Retinal pigment epithelial cell (primary cell): ENCODE results near the gene FAT2.

Experiments
- DNase-seq: peaks from one replicate; pipeline ENCODE4 v3.0.0-alpha.2; 2010; ENCODE audit warnings: low read depth
- H3K4me3 ChIP-seq: 2 replicates; pipeline ENCODE4 v1.5.1; 2011; ENCODE audit warnings: mild to moderate bottlenecking, low read length, control low read depth, moderate library complexity
- CTCF ChIP-seq: conservative IDR thresholded peaks from 2 replicates; pipeline ENCODE4 v1.5.1; 2011; ENCODE audit warnings: low read depth, low read length, control low read depth, inconsistent platforms

The FAT2 gene

GRCh38 chr5:151571270-151572173, 19.6 kb downstream of the FAT2 start:
- DNase-seq: no peak
- no peak overlapping the region for H3K4me3 ChIP-seq
- TF ChIP-seq CTCF: no peak

DNA sequence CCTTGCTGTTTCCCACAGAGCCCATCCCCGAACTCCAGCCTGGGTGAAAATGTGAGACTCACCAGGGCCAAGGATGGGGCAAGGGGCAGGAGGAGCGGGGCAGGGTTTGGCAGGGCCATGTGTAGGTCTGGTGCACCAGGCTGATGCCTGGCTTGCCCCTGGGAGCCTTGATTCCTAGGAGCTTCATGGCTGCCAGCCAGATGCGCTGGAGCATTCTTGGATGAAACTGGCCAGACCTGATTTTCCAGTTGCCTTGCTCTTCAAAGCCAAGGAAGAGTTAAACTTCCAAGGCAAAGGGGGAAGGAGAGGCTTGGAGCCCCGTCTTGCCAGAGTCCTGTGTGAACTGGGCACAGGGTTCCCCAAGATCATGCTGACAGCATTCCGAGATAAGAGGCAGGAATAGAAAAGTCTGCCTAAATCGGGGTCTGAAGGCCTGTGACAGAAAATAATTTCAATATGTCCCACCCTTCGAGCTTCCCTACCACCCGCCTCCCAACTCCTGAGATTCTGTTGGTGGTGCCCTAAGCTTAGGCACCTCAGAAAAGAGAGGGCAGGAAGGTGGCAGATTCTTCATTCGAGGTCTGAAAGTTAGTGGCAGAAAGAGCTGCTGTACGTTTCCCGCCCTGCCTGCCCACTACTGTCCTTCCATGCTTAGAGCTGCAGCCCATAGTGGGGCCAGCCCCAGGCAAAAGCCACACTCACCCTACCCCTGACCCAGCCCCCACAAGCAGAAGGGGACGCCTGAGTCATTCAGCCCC, 20.4 kb downstream of the FAT2 start:
- TF ChIP-seq CTCF: no peak
- no peak overlapping the region for H3K4me3 ChIP-seq

GRCh38 chr5:151570058-151570457, 21.1 kb downstream of the FAT2 start:
- no peak for DNase-seq
- H3K4me3 ChIP-seq: no peak overlapping the region
- TF ChIP-seq CTCF: no peak

More for the DNA sequence above, 20.4 kb downstream of the FAT2 start:
- DNase-seq: no peak

- H3K4me3 ChIP-seq: no peak overlapping the region
- DNase-seq: no peak
- TF ChIP-seq CTCF: no peak
Observed at GRCh38 chr5:151569132-151570046, 21.7 kb downstream of the FAT2 start.

DNA sequence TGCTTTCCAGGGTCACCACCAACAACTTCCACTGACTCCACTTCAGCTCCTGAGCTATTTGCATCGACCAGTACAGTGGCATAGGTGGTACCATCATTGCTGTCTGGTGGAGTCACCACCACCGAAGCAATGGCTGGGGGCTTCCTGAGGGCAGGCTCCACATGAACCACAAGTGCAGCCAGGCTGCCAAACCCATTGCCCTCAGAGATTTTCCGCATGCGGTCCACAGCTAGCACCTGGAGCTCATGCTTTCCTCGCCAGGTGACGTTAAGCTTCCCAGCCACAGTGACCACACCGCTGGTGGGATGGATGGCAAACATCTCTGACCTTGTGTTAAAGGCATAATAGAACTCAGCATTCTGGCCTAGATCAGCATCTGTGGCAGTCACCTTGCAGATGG, 23.1 kb downstream of the FAT2 start:
- TF ChIP-seq CTCF: no peak
- H3K4me3 ChIP-seq: no peak overlapping the region
- DNase-seq: no peak

DNA sequence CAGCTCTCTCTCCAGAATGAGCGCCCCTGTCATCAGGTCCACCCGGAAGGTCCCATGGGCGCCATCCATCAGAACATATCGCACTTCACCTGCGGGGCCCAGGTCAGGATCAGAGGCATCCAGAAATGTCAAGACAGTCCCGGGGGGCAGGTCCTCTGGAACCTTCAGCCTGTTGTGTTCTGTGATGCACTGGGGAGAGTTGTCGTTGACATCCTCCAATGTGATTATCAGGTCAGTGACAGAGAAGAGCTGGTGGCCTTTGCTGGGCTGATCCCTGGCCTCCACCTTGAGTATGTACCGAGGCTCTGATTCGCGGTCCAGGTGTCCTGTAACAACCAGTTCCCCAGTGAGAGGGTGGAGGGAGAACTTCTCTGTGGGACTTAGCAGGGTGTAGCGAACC, 25.2 kb downstream of the FAT2 start:
- H3K4me3 ChIP-seq: no peak overlapping the region
- no peak for DNase-seq
- no peak for TF ChIP-seq CTCF
